ENCODE measurements around the gene CLEC16A.

DNA sequence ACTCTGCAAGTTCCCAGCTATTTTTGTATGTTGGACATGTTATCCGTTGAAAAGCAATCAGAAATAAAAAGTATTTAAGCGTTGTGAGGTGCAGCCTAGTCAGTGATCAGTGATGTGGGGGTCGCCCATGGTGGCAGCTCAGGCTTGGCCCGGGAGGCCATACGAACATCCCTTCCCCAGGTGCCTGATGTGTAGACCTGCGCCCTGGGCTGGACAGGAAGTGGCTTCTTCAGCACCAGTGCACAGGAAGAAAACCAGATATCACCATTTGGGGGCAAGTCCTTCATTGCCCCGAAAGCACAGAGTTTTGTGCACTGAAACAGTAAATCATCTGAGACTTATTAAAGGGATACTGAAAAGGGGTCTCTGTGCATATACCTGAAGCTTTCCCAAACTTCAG, 212.8 kb downstream of the CLEC16A start:
- TF ChIP-seq, protein P1, sequence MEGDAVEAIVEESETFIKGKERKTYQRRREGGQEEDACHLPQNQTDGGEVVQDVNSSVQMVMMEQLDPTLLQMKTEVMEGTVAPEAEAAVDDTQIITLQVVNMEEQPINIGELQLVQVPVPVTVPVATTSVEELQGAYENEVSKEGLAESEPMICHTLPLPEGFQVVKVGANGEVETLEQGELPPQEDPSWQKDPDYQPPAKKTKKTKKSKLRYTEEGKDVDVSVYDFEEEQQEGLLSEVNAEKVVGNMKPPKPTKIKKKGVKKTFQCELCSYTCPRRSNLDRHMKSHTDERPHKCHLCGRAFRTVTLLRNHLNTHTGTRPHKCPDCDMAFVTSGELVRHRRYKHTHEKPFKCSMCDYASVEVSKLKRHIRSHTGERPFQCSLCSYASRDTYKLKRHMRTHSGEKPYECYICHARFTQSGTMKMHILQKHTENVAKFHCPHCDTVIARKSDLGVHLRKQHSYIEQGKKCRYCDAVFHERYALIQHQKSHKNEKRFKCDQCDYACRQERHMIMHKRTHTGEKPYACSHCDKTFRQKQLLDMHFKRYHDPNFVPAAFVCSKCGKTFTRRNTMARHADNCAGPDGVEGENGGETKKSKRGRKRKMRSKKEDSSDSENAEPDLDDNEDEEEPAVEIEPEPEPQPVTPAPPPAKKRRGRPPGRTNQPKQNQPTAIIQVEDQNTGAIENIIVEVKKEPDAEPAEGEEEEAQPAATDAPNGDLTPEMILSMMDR (IDR thresholded peaks at IDR 0.05), result no peak
- TF ChIP-seq EZH2 (IDR thresholded peaks at IDR 0.05), result no peak
